Measurements from ENCODE around the gene PIP5KL1.

PIP5KL1 gene

DNA sequence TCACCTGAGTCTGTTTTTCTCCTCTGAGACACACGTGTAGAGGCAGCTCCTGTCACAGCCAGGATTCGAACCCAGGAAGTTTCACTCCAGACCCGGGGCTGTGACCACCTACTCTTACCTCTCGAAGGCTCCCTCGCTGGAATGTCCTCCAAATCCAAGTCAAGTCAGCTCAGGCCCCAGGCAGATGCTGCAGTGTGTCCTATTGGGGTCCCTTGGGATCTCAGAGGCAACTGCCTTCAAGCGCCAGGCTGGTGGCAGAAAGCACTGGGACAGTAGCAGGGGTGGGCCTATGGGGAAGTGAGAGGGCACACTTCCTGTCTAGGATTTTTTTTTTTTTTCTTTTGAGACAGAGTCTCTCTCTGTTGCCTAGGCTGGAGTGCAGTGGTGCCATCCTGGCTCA, 13.0 kb downstream of the PIP5KL1 start:
- TF ChIP-seq MYC (IDR thresholded peaks at IDR 0.05; ENCODE audit: low read depth, low read length) = no peak
- TF ChIP-seq, protein P1, sequence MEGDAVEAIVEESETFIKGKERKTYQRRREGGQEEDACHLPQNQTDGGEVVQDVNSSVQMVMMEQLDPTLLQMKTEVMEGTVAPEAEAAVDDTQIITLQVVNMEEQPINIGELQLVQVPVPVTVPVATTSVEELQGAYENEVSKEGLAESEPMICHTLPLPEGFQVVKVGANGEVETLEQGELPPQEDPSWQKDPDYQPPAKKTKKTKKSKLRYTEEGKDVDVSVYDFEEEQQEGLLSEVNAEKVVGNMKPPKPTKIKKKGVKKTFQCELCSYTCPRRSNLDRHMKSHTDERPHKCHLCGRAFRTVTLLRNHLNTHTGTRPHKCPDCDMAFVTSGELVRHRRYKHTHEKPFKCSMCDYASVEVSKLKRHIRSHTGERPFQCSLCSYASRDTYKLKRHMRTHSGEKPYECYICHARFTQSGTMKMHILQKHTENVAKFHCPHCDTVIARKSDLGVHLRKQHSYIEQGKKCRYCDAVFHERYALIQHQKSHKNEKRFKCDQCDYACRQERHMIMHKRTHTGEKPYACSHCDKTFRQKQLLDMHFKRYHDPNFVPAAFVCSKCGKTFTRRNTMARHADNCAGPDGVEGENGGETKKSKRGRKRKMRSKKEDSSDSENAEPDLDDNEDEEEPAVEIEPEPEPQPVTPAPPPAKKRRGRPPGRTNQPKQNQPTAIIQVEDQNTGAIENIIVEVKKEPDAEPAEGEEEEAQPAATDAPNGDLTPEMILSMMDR (IDR thresholded peaks at IDR 0.05; ENCODE audit: low read depth, low read length) = no peak
- TF ChIP-seq POLR2A (IDR thresholded peaks at IDR 0.05; ENCODE audit: extremely low read depth, insufficient read length) = no peak
- no peak for TF ChIP-seq MAX (IDR thresholded peaks at IDR 0.05; ENCODE audit: low read depth, low read length)
- peak overlapping the region; percentile 16 for H3K4me3 ChIP-seq (ENCODE audit: low read depth, low read length)
- peak; percentile 75 for DNase-seq (ENCODE audit: low read depth)

DNA sequence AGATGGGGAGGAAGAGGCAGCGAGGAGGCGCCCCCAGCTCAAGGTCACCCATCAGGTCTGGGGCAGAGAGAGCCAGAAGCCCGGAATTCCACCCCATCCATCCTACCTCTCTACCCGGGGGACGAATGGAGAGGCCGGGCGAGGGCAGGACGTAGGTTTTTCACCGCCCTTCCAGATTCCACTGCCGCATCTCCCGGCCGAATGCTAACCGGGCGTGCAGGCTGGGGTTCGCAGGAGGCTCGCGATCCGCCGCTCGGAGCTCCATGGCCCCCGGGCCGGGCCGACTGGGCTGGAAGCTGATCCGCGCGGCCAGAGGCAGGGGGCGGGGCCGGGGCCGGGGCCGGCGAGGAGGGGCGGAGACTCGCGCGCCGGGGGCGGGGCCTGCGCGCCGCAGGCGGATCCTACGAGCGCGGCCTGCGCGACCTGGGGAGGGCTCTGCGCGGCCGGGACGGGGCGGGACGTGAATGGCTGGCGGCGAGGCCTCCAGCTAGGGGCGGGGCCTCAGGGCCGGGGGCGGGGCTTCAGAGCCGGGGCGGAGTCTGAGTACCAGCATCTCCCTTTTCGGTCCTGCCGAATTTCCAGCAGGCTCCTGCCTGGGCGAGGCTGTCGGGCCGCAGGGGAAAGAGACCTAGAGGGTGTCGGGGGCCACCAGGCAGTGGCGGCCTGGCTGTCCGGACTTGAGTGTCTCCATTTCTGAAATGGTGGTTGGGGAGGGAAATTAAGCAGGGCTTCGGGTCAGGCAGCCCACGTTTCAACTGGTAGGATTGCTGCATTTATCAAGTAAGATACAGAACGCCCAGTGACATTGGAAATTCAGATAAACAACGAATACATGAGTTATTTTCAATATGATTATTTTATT, 13.6 kb downstream of the PIP5KL1 start, which contains the start of gene ST6GALNAC4:
TSS of gene ST6GALNAC4 (minus strand) at position 322 of the 862 bp plus-strand sequence. CDS start 622 bp downstream, outside the sequence.
- peak within 1 kb of the TSS; percentile 16 for H3K4me3 ChIP-seq (ENCODE audit: low read depth, low read length)
- TF ChIP-seq MYC (IDR thresholded peaks at IDR 0.05; ENCODE audit: low read depth, low read length) (no peak), POLR2A (IDR thresholded peaks at IDR 0.05; ENCODE audit: extremely low read depth, insufficient read length) (peak; percentile 33), MAX (IDR thresholded peaks at IDR 0.05; ENCODE audit: low read depth, low read length) (no peak)
- TF ChIP-seq, protein P1 (IDR thresholded peaks at IDR 0.05; ENCODE audit: low read depth, low read length) = no peak
- peak; percentile 88 for DNase-seq (ENCODE audit: low read depth)

DNA sequence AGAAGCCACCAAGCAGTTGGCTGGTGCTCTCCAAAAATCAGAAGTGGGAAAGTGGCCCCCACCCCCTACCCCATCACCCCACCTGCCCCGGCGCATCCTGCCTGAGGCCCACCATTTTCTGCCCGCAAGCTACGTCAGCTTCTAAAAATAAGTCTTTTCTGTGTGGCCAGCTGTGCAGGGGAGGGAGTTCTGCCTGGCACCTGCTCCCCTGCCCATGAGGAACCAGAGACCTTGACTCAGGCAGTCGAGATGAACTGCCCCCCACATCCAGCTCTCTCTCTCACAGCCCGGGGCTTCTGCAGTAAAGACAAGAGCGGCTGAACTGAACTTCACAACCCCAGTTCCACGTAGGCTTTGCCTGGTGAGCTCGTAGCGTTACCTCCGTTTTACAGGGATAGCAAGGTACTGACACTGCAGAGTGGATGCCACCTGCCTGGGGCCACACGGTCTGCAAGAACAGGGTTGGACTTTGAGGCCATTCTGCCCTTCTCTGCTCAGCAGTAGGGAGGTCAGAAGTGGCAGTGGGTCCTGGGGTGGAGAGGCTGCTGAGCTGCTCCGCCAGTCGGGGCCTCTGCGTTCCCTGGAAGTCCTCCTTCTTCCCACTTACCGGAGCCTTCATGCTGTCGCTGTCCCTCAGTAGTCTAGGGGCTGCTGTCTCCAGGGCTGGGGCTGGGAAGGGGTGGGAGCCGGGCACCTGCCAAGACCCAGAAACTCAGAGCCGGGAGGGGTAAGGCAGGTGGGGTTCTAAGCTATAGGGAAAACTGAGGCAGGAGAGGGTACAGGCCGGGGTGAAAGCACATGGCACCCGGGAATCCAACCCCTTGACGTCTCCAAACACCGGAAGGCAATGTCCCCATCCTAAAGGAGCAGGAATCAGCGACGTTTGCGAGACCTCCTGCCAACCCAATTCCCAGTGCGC, 14.5 kb downstream of the PIP5KL1 start:
- TF ChIP-seq MAX (IDR thresholded peaks at IDR 0.05; ENCODE audit: low read depth, low read length) (no peak), POLR2A (IDR thresholded peaks at IDR 0.05; ENCODE audit: extremely low read depth, insufficient read length) (no peak), MYC (IDR thresholded peaks at IDR 0.05; ENCODE audit: low read depth, low read length) (no peak)
- TF ChIP-seq, protein P1 (IDR thresholded peaks at IDR 0.05; ENCODE audit: low read depth, low read length) = no peak
- no peak for DNase-seq (ENCODE audit: low read depth)
- no peak overlapping the region for H3K4me3 ChIP-seq (ENCODE audit: low read depth, low read length)

GRCh38 chr9:127915325-127915752, 15.2 kb downstream of the PIP5KL1 start:
- no peak for DNase-seq (ENCODE audit: low read depth)
- TF ChIP-seq MAX (IDR thresholded peaks at IDR 0.05; ENCODE audit: low read depth, low read length) (no peak), POLR2A (IDR thresholded peaks at IDR 0.05; ENCODE audit: extremely low read depth, insufficient read length) (no peak)
- TF ChIP-seq, protein P1 (IDR thresholded peaks at IDR 0.05; ENCODE audit: low read depth, low read length) = no peak
- H3K4me3 ChIP-seq (ENCODE audit: low read depth, low read length) = no peak overlapping the region

GRCh38 chr9:127913682-127914081, 16.9 kb downstream of the PIP5KL1 start:
- no peak for TF ChIP-seq POLR2A (IDR thresholded peaks at IDR 0.05; ENCODE audit: extremely low read depth, insufficient read length)
- TF ChIP-seq MAX (IDR thresholded peaks at IDR 0.05; ENCODE audit: low read depth, low read length) = no peak
- TF ChIP-seq, protein P1 (IDR thresholded peaks at IDR 0.05; ENCODE audit: low read depth, low read length) = no peak
- TF ChIP-seq MYC (IDR thresholded peaks at IDR 0.05; ENCODE audit: low read depth, low read length) = no peak
- DNase-seq (ENCODE audit: low read depth) = no peak
- no peak overlapping the region for H3K4me3 ChIP-seq (ENCODE audit: low read depth, low read length)

Data from NB4 (cell line).